Spinal cord (tissue), 10 donors: ENCODE data around the gene SRP72. TPM values are rescaled to one million over a fixed set of nuclear protein-coding genes. Genes with fewer than 3 reads are reported as not detected.

Experiments used
- DNase-seq, 6 donors: peaks; one replicate each; pipeline versions ENCODE4 v3.0.0 to v3.0.0-alpha.2; 2013 to 2015; ENCODE audit warnings: low spot score in 6 of 6, low read depth in 4 of 6
- H3K27ac ChIP-seq: one replicate; pipeline ENCODE4 v1.5.1; 2013; ENCODE audit warnings: low read depth, low read length, control low read depth
- H3K27me3 ChIP-seq: one replicate; pipeline ENCODE4 v1.6.1; 2013; ENCODE audit warnings: low read length; ENCODE audit not compliant: control insufficient read depth, insufficient read depth
- H3K36me3 ChIP-seq: one replicate; pipeline ENCODE4 v1.6.1; 2013; ENCODE audit warnings: low read length; ENCODE audit not compliant: control insufficient read depth, insufficient read depth
- H3K4me1 ChIP-seq: one replicate; pipeline ENCODE4 v1.6.1; 2013; ENCODE audit warnings: low read length; ENCODE audit not compliant: control insufficient read depth, insufficient read depth
- H3K4me3 ChIP-seq: one replicate; pipeline ENCODE4 v1.5.1; 2013; ENCODE audit warnings: low read depth, low read length, control low read depth
- H3K9me3 ChIP-seq: one replicate; pipeline ENCODE4 v1.6.1; 2013; ENCODE audit warnings: low read length; ENCODE audit not compliant: control insufficient read depth, insufficient read depth
- WGBS: methylation state at CpG from one replicate; pipeline ENCODE4 v1.1.5; 2013; ENCODE audit warnings: missing lambda C conversion rate; ENCODE audit not compliant: insufficient coverage; 5-methylcytosine and 5-hydroxymethylcytosine counted together
- polyA plus RNA-seq, 2 donors: library from polyadenylated mRNA; unstranded; fragments of 120-200 nt; gene quantifications; one replicate each; pipeline ENCODE4 v1.2.1, GENCODE V29; 2013; ENCODE audit not compliant: insufficient read length in 2 of 2
- total RNA-seq, 2 donors: library from RNA; depleted of rRNA in 1 of 2; stranded (reverse); fragments of 120-200 nt in 1 of 2; fragments of >200 nt in 1 of 2; gene quantifications; one replicate each; pipeline versions ENCODE4 v1.2.3 to v1.2.4, GENCODE V29; 2013 to 2014
- donor health status: healthy.

Gene SRP72
- total and polyA plus RNA-seq, 4 donors = 59.1 to 91.5 (median 74.7) TPM

- H3K4me3 ChIP-seq = no peak overlapping the region
- no peak for DNase-seq
- H3K27ac ChIP-seq = no peak overlapping the region
- no peaks in the 10 kb centered on the region for H3K9me3 ChIP-seq
- H3K27me3 ChIP-seq = peaks cover 5% of the 10 kb centered on the region
- peaks cover 10% of the 10 kb centered on the region for H3K4me1 ChIP-seq
- H3K36me3 ChIP-seq = no peaks in the 10 kb centered on the region
- 100% methylated on average over 1 of the region's 2 CpGs for WGBS
Measured at GRCh38 chr4:56532239-56532638, 64.8 kb downstream of the SRP72 start.

GRCh38 chr4:56535915-56536314 lies 68.5 kb downstream of the SRP72 start:
- Histone ChIP-seq H3K9me3 (no peaks in the 10 kb centered on the region), H3K36me3 (no peaks in the 10 kb centered on the region), H3K27ac (no peak overlapping the region), H3K4me1 (peaks cover 3% of the 10 kb centered on the region), H3K4me3 (no peak overlapping the region), H3K27me3 (peaks cover 4% of the 10 kb centered on the region)
- WGBS = 79% methylated on average over 3 of the region's 7 CpGs
- DNase-seq = no peak

- 94% methylated on average over 1 of the region's 1 CpG for WGBS
- DNase-seq = no peak
- Histone ChIP-seq H3K27me3 (no peaks in the 10 kb centered on the region), H3K36me3 (no peaks in the 10 kb centered on the region), H3K9me3 (no peaks in the 10 kb centered on the region), H3K27ac (no peak overlapping the region), H3K4me1 (no peaks in the 10 kb centered on the region), H3K4me3 (no peak overlapping the region)
Measured at GRCh38 chr4:56537147-56537546, 69.7 kb downstream of the SRP72 start.

GRCh38 chr4:56540826-56541225 lies 73.4 kb downstream of the SRP72 start:
- H3K9me3 ChIP-seq = no peaks in the 10 kb centered on the region
- H3K4me3 ChIP-seq = no peak overlapping the region
- 100% methylated on average over 1 of the region's 4 CpGs for WGBS
- no peak overlapping the region for H3K27ac ChIP-seq
- H3K4me1 ChIP-seq = peaks cover 7% of the 10 kb centered on the region
- DNase-seq = no peak
- H3K27me3 ChIP-seq = no peaks in the 10 kb centered on the region
- H3K36me3 ChIP-seq = no peaks in the 10 kb centered on the region

- 4% methylated on average over 33 of the region's 33 CpGs for WGBS
- no peaks in the 10 kb centered on the region for H3K27me3 ChIP-seq
- peaks cover 7% of the 10 kb centered on the region for H3K4me1 ChIP-seq
- no peaks in the 10 kb centered on the region for H3K9me3 ChIP-seq
- no peak overlapping the region for H3K27ac ChIP-seq
- peak overlapping the region; percentile 40 for H3K4me3 ChIP-seq
- DNase-seq = peak; percentile 39 to 93 (median 72)
- no peaks in the 10 kb centered on the region for H3K36me3 ChIP-seq
Measured at GRCh38 chr4:56544573-56545131, 77.2 kb downstream of the SRP72 start.

- Histone ChIP-seq H3K4me3 (no peak overlapping the region), H3K27ac (no peak overlapping the region), H3K36me3 (no peaks in the 10 kb centered on the region), H3K9me3 (no peaks in the 10 kb centered on the region), H3K4me1 (no peaks in the 10 kb centered on the region), H3K27me3 (no peaks in the 10 kb centered on the region)
- WGBS = 37% methylated on average over 3 of the region's 8 CpGs
- DNase-seq = no peak
Measured at GRCh38 chr4:56550642-56551041, 83.2 kb downstream of the SRP72 start.

- Histone ChIP-seq H3K27ac (no peak overlapping the region), H3K36me3 (no peaks in the 10 kb centered on the region), H3K4me3 (no peak overlapping the region), H3K27me3 (no peaks in the 10 kb centered on the region), H3K4me1 (no peaks in the 10 kb centered on the region), H3K9me3 (no peaks in the 10 kb centered on the region)
- no peak for DNase-seq
- WGBS = no CpG with 5 or more reads among the region's 2 CpGs
Measured at GRCh38 chr4:56551516-56551915, 84.1 kb downstream of the SRP72 start.

GRCh38 chr4:56552273-56552672 lies 84.9 kb downstream of the SRP72 start:
- no peak for DNase-seq
- H3K9me3 ChIP-seq = no peaks in the 10 kb centered on the region
- H3K4me1 ChIP-seq = no peaks in the 10 kb centered on the region
- no peak overlapping the region for H3K27ac ChIP-seq
- no peaks in the 10 kb centered on the region for H3K36me3 ChIP-seq
- H3K27me3 ChIP-seq = no peaks in the 10 kb centered on the region
- H3K4me3 ChIP-seq = no peak overlapping the region

Other genes starting within 250 kb of the SRP72 start
- gene AASDH, start 80.1 kb upstream of the SRP72 start, total RNA-seq = 10 to 100 TPM; 26.3 to 31.7 TPM
- 10 to 100 TPM; 13.4 to 13.5 TPM for gene AASDH, start 80.1 kb upstream of the SRP72 start, polyA plus RNA-seq
- 10 to 100 TPM; 14.8 to 22.4 TPM for gene PPAT, start 32.0 kb upstream of the SRP72 start, total RNA-seq
- 10 to 100 TPM; 14.4 to 16.0 TPM for gene PPAT, start 32.0 kb upstream of the SRP72 start, polyA plus RNA-seq
- gene PAICS, start 31.4 kb upstream of the SRP72 start, total RNA-seq = 10 to 100 TPM; 26.5 to 38.6 TPM
- 10 to 100 TPM; 84.4 to 86.9 TPM for gene PAICS, start 31.4 kb upstream of the SRP72 start, polyA plus RNA-seq
- gene ARL9, start 38.2 kb downstream of the SRP72 start, total RNA-seq = 1 to 10 TPM; 1.2 to 1.4 TPM
- 1 to 10 TPM; 3.1 to 4.3 TPM for gene ARL9, start 38.2 kb downstream of the SRP72 start, polyA plus RNA-seq
- gene HOPX, start 213.7 kb downstream of the SRP72 start, total RNA-seq = 100 to 1,000 TPM; 137 to 353 TPM
- 100 to 1,000 TPM; 323 to 326 TPM for gene HOPX, start 213.7 kb downstream of the SRP72 start, polyA plus RNA-seq